Neural cell (in vitro differentiated cells): ENCODE results near the gene DCUN1D2. TPM values are rescaled to one million over a fixed set of nuclear protein-coding genes. Genes with fewer than 3 reads are reported as not detected.
"Not testable (repeated sequence)": the region's sequence is repeated elsewhere in the genome, so short reads cannot be mapped to it uniquely, and the experiment has no call there.

Experiments used
- H2AFZ ChIP-seq: fragments of 200-600, 300-800 bp; sonication (generic), shearing (Covaris generic); 2 replicates; pipeline ENCODE4 v1.6.0; 2014; ENCODE audit warnings: low read depth, mild to moderate bottlenecking, antibody characterized with exemption, low read length, moderate library complexity
- H3F3A ChIP-seq: fragments of 200-600 bp; shearing (Covaris generic); 2 replicates; pipeline ENCODE4 v1.6.1; 2016; ENCODE audit warnings: mild to moderate bottlenecking, moderate library complexity, mixed read lengths, antibody characterized with exemption, low read length; ENCODE audit not compliant: insufficient read depth, poor library complexity, severe bottlenecking
- H3K27ac ChIP-seq: fragments of 200-600, 300-800 bp; sonication (generic), shearing (Covaris generic); 2 replicates; pipeline ENCODE4 v1.5.1; 2014; ENCODE audit warnings: mild to moderate bottlenecking, low read length, moderate library complexity
- H3K27me3 ChIP-seq: fragments of 300-800, 200-600 bp; sonication (generic), shearing (Covaris generic); 2 replicates; pipeline ENCODE4 v1.6.0; 2014; ENCODE audit warnings: mild to moderate bottlenecking, low read depth, low read length, moderate library complexity; ENCODE audit not compliant: insufficient read depth
- H3K36me3 ChIP-seq: fragments of 300-800, 200-600 bp; sonication (generic), shearing (Covaris generic); 2 replicates; pipeline ENCODE4 v1.5.1; 2014; ENCODE audit warnings: mild to moderate bottlenecking, antibody characterized with exemption, low read length, moderate library complexity; ENCODE audit not compliant: insufficient read depth
- H3K4me2 ChIP-seq: fragments of 300-800, 200-600 bp; sonication (generic), shearing (Covaris generic); 2 replicates; pipeline ENCODE4 v1.6.0; 2014; ENCODE audit warnings: mild to moderate bottlenecking, low read length
- H3K4me3 ChIP-seq: fragments of 300-800, 200-600 bp; sonication (generic), shearing (Covaris generic); 2 replicates; pipeline ENCODE4 v1.5.1; 2014; ENCODE audit warnings: mild to moderate bottlenecking, low read length, moderate library complexity
- H3K79me2 ChIP-seq: fragments of 200-600 bp; shearing (Covaris generic); replicated peaks from 2 replicates; pipeline ENCODE4 v1.6.0; 2014; ENCODE audit warnings: mild to moderate bottlenecking, low read length, moderate library complexity; ENCODE audit not compliant: insufficient read depth
- H3K9ac ChIP-seq: fragments of 300-800, 200-600 bp; sonication (generic), shearing (Covaris generic); 2 replicates; pipeline ENCODE4 v1.6.1; 2016; ENCODE audit warnings: mild to moderate bottlenecking, low read length, mixed read lengths
- H3K9me2 ChIP-seq: fragments of 200-600 bp; shearing (Covaris generic); 2 replicates; pipeline ENCODE4 v1.6.1; 2016; ENCODE audit warnings: mild to moderate bottlenecking, low read length, mixed read lengths; ENCODE audit not compliant: insufficient read depth
- H3K9me3 ChIP-seq: fragments of 200-600, 300-800 bp; sonication (generic), shearing (Covaris generic); 2 replicates; pipeline ENCODE4 v1.6.1; 2016; ENCODE audit warnings: mild to moderate bottlenecking, mixed run types, low read length, moderate library complexity, mixed read lengths
- H4K20me1 ChIP-seq: fragments of 200-600 bp; shearing (Covaris generic); 2 replicates; pipeline ENCODE4 v1.6.1; 2016; ENCODE audit warnings: mild to moderate bottlenecking, mixed run types; ENCODE audit not compliant: insufficient read depth
- EP300 ChIP-seq: fragments of 450-650 bp; conservative IDR thresholded peaks from 2 replicates; pipeline ENCODE4 v1.6.1; 2014; ENCODE audit warnings: antibody characterized with exemption, mild to moderate bottlenecking, moderate library complexity; ENCODE audit not compliant: poor library complexity, severe bottlenecking
- EZH2 ChIP-seq: fragments of 200-600, 300-800 bp; shearing (Covaris generic), sonication (generic); IDR thresholded peaks from 2 replicates; pipeline ENCODE4 v1.6.1; 2014; ENCODE audit warnings: antibody characterized with exemption, low read length, borderline replicate concordance, mild to moderate bottlenecking; ENCODE audit not compliant: insufficient read depth, poor library complexity, severe bottlenecking
- MXI1 ChIP-seq: fragments of 450-650 bp; conservative IDR thresholded peaks from 2 replicates; pipeline ENCODE4 v1.6.1; 2014; ENCODE audit warnings: antibody characterized with exemption, mild to moderate bottlenecking; ENCODE audit not compliant: poor library complexity, severe bottlenecking
- POLR2AphosphoS5 ChIP-seq: IDR thresholded peaks from 2 replicates; pipeline ENCODE4 v1.6.1; 2012
- RAD21 ChIP-seq: fragments of 450-650 bp; conservative IDR thresholded peaks from 2 replicates; pipeline ENCODE4 v1.6.1; 2014; ENCODE audit warnings: antibody characterized with exemption, mild to moderate bottlenecking, moderate library complexity
- SMC3 ChIP-seq: fragments of 450-650 bp; conservative IDR thresholded peaks from 2 replicates; pipeline ENCODE4 v1.6.1; 2014; ENCODE audit warnings: antibody characterized with exemption, mild to moderate bottlenecking, moderate library complexity; ENCODE audit not compliant: poor library complexity
- TAF1 ChIP-seq: IDR thresholded peaks from 2 replicates; pipeline ENCODE4 v1.6.1; 2012; ENCODE audit warnings: low read depth
- polyA plus RNA-seq: library from polyadenylated mRNA; depleted of rRNA; stranded (reverse); fragments of >200 nt; gene quantifications from 2 replicates; pipeline ENCODE4 v1.2.3, GENCODE V29; 2014
- TF ChIP-seq, protein P1 (sequence below): fragments of 450-650 bp; IDR thresholded peaks from 2 replicates; pipeline ENCODE4 v1.5.1; 2014; ENCODE audit warnings: antibody characterized with exemption, mild to moderate bottlenecking, moderate library complexity; ENCODE audit not compliant: poor library complexity, severe bottlenecking
- TF ChIP-seq, protein P2 (sequence below): IDR thresholded peaks from 2 replicates; pipeline ENCODE4 v1.6.1; 2012; ENCODE audit warnings: borderline replicate concordance

DCUN1D2 gene
- polyA plus RNA-seq, 1 donor from 2014 or later: 55.9 TPM

DNA sequence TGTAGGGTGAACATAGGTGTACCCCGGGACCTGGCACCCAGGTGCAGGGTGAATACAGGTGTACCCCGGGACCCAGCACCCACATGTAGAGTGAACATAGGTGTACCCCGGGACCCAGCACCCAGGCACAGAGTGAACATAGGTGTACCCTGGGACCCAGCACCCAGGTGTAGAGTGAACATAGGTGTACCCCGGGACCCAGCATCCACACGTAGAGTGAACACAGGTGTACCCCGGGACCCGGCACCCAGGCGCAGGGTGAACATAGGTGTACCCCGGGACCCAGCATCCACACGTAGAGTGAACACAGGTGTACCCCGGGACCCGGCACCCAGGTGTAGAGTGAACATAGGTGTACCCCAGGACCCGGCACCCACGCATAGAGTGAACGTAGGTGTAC is 54.6 kb downstream of the DCUN1D2 start:
- not testable (repeated sequence) for H3K4me2 ChIP-seq, H4K20me1 ChIP-seq, H3K27me3 ChIP-seq, H3K36me3 ChIP-seq, H3K79me2 ChIP-seq, H2AFZ ChIP-seq, H3K9me3 ChIP-seq, H3K27ac ChIP-seq, H3K9ac ChIP-seq, H3K4me3 ChIP-seq, H3F3A ChIP-seq, H3K9me2 ChIP-seq

DNA sequence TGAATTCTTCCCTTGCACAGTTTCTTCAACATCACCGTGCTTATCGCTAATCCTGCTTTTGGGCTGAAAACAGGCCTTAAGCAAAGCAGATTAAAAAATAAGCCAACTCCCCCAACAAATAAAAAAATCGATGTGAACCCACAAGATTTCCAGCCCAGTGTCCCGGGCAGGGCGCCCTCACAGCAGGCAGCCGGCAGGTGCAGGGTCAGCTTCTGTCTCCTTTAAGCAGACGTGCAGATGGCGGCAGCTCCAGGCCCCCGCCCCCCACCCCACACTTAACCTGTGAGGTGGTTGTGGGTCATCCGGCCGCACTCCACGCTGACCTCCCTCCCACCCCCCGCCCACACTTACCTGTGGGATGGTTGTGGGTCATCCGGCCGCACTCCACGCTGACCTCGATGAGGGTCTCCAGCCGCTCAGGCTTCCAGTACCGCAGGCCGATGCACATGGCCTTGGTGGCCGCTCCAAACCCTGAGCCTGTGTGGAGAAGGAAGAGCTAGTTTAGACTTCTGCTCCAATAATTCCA is 57.1 kb downstream of the DCUN1D2 start:
- Histone ChIP-seq H3K79me2 (no peaks in the 10 kb centered on the region), H2AFZ (no peak overlapping the region), H3K9me3 (no peaks in the 10 kb centered on the region), H3K27ac (no peak overlapping the region), H3K4me2 (no peak overlapping the region), H3K27me3 (no peaks in the 10 kb centered on the region), H3K9me2 (no peaks in the 10 kb centered on the region), H4K20me1 (no peaks in the 10 kb centered on the region), H3K4me3 (no peak overlapping the region), H3K9ac (no peak overlapping the region), H3K36me3 (no peaks in the 10 kb centered on the region), H3F3A (no peaks in the 10 kb centered on the region)
- TF ChIP-seq TAF1: no peak

DNA sequence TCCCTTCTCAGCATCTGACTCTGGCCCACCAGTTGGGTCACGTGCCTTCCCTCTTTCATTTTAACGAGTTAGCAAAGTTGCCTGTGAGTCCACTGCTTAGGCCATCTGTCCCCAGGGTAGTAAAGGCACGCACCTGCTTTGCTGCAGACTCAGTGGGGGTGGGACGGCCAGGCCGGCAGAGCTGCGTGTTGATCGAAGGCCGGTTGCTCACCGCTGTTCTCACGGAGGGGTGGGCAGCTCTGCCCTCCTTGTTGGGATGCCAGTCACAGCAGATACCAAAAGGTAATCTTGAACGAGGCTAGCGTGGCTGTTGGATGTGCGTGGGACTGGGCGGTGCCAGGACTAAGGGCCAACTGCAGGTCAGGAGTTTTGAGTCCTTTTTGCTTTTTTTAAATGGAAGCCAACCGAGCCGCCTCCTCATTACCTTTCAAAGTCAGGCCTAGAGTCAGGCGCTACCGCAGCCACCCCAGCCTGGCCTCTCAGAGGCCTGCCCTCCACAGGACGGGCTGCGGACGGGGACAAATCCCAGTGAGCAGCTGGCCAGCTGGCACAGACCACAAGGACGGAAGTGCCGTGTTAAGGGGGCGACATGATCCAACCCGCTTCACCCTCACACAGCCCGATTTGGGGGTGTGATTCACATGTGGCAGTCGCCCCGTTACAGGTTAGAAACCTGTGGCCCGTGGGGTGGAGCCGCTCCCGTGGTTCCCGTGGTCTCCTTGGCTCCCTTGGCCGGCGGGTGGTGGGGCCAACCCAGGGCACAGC is 57.8 kb downstream of the DCUN1D2 start:
- Histone ChIP-seq H3K27ac (no peak overlapping the region), H3K4me3 (no peak overlapping the region), H3K9ac (no peak overlapping the region), H3K36me3 (no peaks in the 10 kb centered on the region), H2AFZ (no peak overlapping the region), H4K20me1 (no peaks in the 10 kb centered on the region), H3K79me2 (no peaks in the 10 kb centered on the region), H3K27me3 (no peaks in the 10 kb centered on the region), H3K9me3 (no peaks in the 10 kb centered on the region), H3F3A (no peaks in the 10 kb centered on the region), H3K9me2 (no peaks in the 10 kb centered on the region), H3K4me2 (no peak overlapping the region)
- TF ChIP-seq EP300 (no peak), RAD21 (no peak), POLR2AphosphoS5 (no peak), MXI1 (no peak), TAF1 (no peak), EZH2 (no peak), SMC3 (no peak)
- TF ChIP-seq, protein P1, sequence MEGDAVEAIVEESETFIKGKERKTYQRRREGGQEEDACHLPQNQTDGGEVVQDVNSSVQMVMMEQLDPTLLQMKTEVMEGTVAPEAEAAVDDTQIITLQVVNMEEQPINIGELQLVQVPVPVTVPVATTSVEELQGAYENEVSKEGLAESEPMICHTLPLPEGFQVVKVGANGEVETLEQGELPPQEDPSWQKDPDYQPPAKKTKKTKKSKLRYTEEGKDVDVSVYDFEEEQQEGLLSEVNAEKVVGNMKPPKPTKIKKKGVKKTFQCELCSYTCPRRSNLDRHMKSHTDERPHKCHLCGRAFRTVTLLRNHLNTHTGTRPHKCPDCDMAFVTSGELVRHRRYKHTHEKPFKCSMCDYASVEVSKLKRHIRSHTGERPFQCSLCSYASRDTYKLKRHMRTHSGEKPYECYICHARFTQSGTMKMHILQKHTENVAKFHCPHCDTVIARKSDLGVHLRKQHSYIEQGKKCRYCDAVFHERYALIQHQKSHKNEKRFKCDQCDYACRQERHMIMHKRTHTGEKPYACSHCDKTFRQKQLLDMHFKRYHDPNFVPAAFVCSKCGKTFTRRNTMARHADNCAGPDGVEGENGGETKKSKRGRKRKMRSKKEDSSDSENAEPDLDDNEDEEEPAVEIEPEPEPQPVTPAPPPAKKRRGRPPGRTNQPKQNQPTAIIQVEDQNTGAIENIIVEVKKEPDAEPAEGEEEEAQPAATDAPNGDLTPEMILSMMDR: no peak
- TF ChIP-seq, protein P2, sequence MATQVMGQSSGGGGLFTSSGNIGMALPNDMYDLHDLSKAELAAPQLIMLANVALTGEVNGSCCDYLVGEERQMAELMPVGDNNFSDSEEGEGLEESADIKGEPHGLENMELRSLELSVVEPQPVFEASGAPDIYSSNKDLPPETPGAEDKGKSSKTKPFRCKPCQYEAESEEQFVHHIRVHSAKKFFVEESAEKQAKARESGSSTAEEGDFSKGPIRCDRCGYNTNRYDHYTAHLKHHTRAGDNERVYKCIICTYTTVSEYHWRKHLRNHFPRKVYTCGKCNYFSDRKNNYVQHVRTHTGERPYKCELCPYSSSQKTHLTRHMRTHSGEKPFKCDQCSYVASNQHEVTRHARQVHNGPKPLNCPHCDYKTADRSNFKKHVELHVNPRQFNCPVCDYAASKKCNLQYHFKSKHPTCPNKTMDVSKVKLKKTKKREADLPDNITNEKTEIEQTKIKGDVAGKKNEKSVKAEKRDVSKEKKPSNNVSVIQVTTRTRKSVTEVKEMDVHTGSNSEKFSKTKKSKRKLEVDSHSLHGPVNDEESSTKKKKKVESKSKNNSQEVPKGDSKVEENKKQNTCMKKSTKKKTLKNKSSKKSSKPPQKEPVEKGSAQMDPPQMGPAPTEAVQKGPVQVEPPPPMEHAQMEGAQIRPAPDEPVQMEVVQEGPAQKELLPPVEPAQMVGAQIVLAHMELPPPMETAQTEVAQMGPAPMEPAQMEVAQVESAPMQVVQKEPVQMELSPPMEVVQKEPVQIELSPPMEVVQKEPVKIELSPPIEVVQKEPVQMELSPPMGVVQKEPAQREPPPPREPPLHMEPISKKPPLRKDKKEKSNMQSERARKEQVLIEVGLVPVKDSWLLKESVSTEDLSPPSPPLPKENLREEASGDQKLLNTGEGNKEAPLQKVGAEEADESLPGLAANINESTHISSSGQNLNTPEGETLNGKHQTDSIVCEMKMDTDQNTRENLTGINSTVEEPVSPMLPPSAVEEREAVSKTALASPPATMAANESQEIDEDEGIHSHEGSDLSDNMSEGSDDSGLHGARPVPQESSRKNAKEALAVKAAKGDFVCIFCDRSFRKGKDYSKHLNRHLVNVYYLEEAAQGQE: no peak
